HEK293 (cell line): ENCODE results near the gene ITPRIPL1.

Experiments
- CTCF ChIA-PET: fragments of 350-600 bp; formaldehyde crosslinking; extraction: SDS; loops from one replicate; lab custom pipeline; 2021; ENCODE audit warnings: antibody characterized with exemption; lab: Yijun Ruan, JAX
- POLR2A ChIA-PET: fragments of 300-600 bp; formaldehyde crosslinking; extraction: SDS; loops from one replicate; lab custom pipeline; 2020; ENCODE audit warnings: antibody characterized with exemption, inconsistent platforms; lab: Yijun Ruan, JAX
- H3K27ac ChIP-seq: fragments of 200-500 bp; sonication (Bioruptor generic); 2 replicates; pipeline ENCODE4 v1.5.1; 2014; ENCODE audit warnings: low read depth, low read length, control low read depth, inconsistent platforms; ENCODE audit errors: extremely low read depth
- H3K36me3 ChIP-seq, 2 experiments: fragments of 200-500 bp in 1 of 2; sonication (Bioruptor generic) in 1 of 2; 1 replicate in 1 of 2; 2 replicates in 1 of 2; pipeline ENCODE4 v1.5.1; 2014 to 2017; ENCODE audit warnings: inconsistent platforms in 2 of 2, low read length in 2 of 2; ENCODE audit not compliant: control insufficient read depth in 2 of 2, insufficient read depth in 1 of 2
- H3K4me1 ChIP-seq: fragments of 200-500 bp; sonication (Bioruptor generic); 2 replicates; pipeline ENCODE4 v1.5.1; 2014; ENCODE audit warnings: mild to moderate bottlenecking, low read length, inconsistent platforms; ENCODE audit not compliant: control insufficient read depth, insufficient read depth
- H3K4me3 ChIP-seq: 2 replicates; pipeline ENCODE4 v1.5.1; 2011; ENCODE audit warnings: low read depth, mild to moderate bottlenecking, control low read depth, low read length, moderate library complexity
- H3K9me3 ChIP-seq: fragments of 200-500 bp; sonication (Bioruptor generic); 2 replicates; pipeline ENCODE4 v1.5.1; 2014; ENCODE audit warnings: low read depth, low read length, inconsistent platforms; ENCODE audit not compliant: control insufficient read depth, insufficient read depth
- BCL11A ChIP-seq: fragments of 450-650 bp; formaldehyde crosslinking; IDR thresholded peaks from 2 replicates; pipeline ENCODE4 v1.5.1; 2016; ENCODE audit warnings: low read depth, missing biosample characterization, missing genetic modification characterization
- GLIS1 ChIP-seq: fragments of 450-650 bp; formaldehyde crosslinking; IDR thresholded peaks from 2 replicates; pipeline ENCODE4 v1.5.1; 2016; ENCODE audit warnings: missing biosample characterization, missing genetic modification characterization
- HOXA7 ChIP-seq: sonication (generic); formaldehyde crosslinking; IDR thresholded peaks from 2 replicates; pipeline ENCODE4 v1.8.1; 2022; ENCODE audit warnings: missing genetic modification reagents, borderline replicate concordance
- INSM2 ChIP-seq: fragments of 450-650 bp; formaldehyde crosslinking; IDR thresholded peaks from 2 replicates; pipeline ENCODE4 v1.5.1; 2016; ENCODE audit warnings: missing biosample characterization, missing genetic modification characterization
- KLF8 ChIP-seq: fragments of 450-650 bp; formaldehyde crosslinking; IDR thresholded peaks from 2 replicates; pipeline ENCODE4 v1.5.1; 2016; ENCODE audit warnings: missing biosample characterization, missing genetic modification characterization
- OVOL3 ChIP-seq: fragments of 450-650 bp; formaldehyde crosslinking; IDR thresholded peaks from 2 replicates; pipeline ENCODE4 v1.5.1; 2016; ENCODE audit warnings: missing biosample characterization, missing genetic modification characterization
- REPIN1 ChIP-seq: fragments of 450-650 bp; formaldehyde crosslinking; IDR thresholded peaks from 2 replicates; pipeline ENCODE4 v1.5.1; 2017; ENCODE audit warnings: missing biosample characterization, missing genetic modification characterization, low read depth
- ZBTB49 ChIP-seq: fragments of 450-650 bp; formaldehyde crosslinking; IDR thresholded peaks from 2 replicates; pipeline ENCODE4 v1.5.1; 2016; ENCODE audit warnings: missing biosample characterization, missing genetic modification characterization, low read depth
- ZBTB8A ChIP-seq: fragments of 450-650 bp; formaldehyde crosslinking; IDR thresholded peaks from 2 replicates; pipeline ENCODE4 v1.5.1; 2016; ENCODE audit warnings: missing biosample characterization, missing genetic modification characterization
- ZFP41 ChIP-seq: fragments of 450-650 bp; formaldehyde crosslinking; IDR thresholded peaks from 2 replicates; pipeline ENCODE4 v1.5.1; 2016; ENCODE audit warnings: missing biosample characterization, missing genetic modification characterization, borderline replicate concordance
- ZIC2 ChIP-seq: fragments of 450-650 bp; formaldehyde crosslinking; IDR thresholded peaks from 2 replicates; pipeline ENCODE4 v1.5.1; 2016; ENCODE audit warnings: missing biosample characterization, missing genetic modification characterization
- ZNF146 ChIP-seq: fragments of 450-650 bp; formaldehyde crosslinking; IDR thresholded peaks from 2 replicates; pipeline ENCODE4 v1.5.1; 2016; ENCODE audit warnings: missing biosample characterization, missing genetic modification characterization
- ZNF148 ChIP-seq: fragments of 450-650 bp; formaldehyde crosslinking; IDR thresholded peaks from 2 replicates; pipeline ENCODE4 v1.5.0; 2017; ENCODE audit warnings: missing biosample characterization, missing genetic modification characterization, borderline replicate concordance
- ZNF184 ChIP-seq: fragments of 450-650 bp; IDR thresholded peaks from 2 replicates; pipeline ENCODE4 v1.5.1; 2018; ENCODE audit warnings: missing biosample characterization, mild to moderate bottlenecking, missing genetic modification characterization
- ZNF473 ChIP-seq: fragments of 450-650 bp; formaldehyde crosslinking; IDR thresholded peaks from 2 replicates; pipeline ENCODE4 v1.5.1; 2017; ENCODE audit warnings: missing biosample characterization, missing genetic modification characterization
- ZNF510 ChIP-seq: fragments of 450-650 bp; formaldehyde crosslinking; IDR thresholded peaks from 2 replicates; pipeline ENCODE4 v1.5.1; 2018; ENCODE audit warnings: mild to moderate bottlenecking, missing genetic modification characterization, missing biosample characterization; ENCODE audit not compliant: insufficient replicate concordance
- ZNF513 ChIP-seq: fragments of 450-650 bp; IDR thresholded peaks from 2 replicates; pipeline ENCODE4 v1.5.1; 2018; ENCODE audit warnings: missing biosample characterization, missing genetic modification characterization
- ZNF560 ChIP-seq: fragments of 450-650 bp; formaldehyde crosslinking; IDR thresholded peaks from 2 replicates; pipeline ENCODE4 v1.5.1; 2017; ENCODE audit warnings: missing biosample characterization, missing genetic modification characterization, borderline replicate concordance
- ZNF596 ChIP-seq: fragments of 450-650 bp; IDR thresholded peaks from 2 replicates; pipeline ENCODE4 v1.5.0; 2018; ENCODE audit warnings: missing biosample characterization, mild to moderate bottlenecking, missing genetic modification characterization, moderate library complexity
- ZNF610 ChIP-seq: fragments of 450-650 bp; formaldehyde crosslinking; IDR thresholded peaks from 2 replicates; pipeline ENCODE4 v1.5.1; 2016; ENCODE audit warnings: missing biosample characterization, missing genetic modification characterization, borderline replicate concordance
- ZNF621 ChIP-seq: fragments of 450-650 bp; formaldehyde crosslinking; IDR thresholded peaks from 2 replicates; pipeline ENCODE4 v1.5.1; 2017; ENCODE audit warnings: missing biosample characterization, missing genetic modification characterization
- ZNF624 ChIP-seq: fragments of 450-650 bp; formaldehyde crosslinking; IDR thresholded peaks from 2 replicates; pipeline ENCODE4 v1.5.1; 2017; ENCODE audit warnings: missing biosample characterization, missing genetic modification characterization
- ZNF658 ChIP-seq: fragments of 450-650 bp; formaldehyde crosslinking; IDR thresholded peaks from 2 replicates; pipeline ENCODE4; 2016; ENCODE audit warnings: missing biosample characterization, missing genetic modification characterization
- ZNF704 ChIP-seq: fragments of 450-650 bp; formaldehyde crosslinking; IDR thresholded peaks from 2 replicates; pipeline ENCODE4 v1.5.1; 2016; ENCODE audit warnings: missing biosample characterization, missing genetic modification characterization
- ZSCAN23 ChIP-seq: fragments of 450-650 bp; formaldehyde crosslinking; IDR thresholded peaks from 2 replicates; pipeline ENCODE4 v1.5.1; 2016; ENCODE audit warnings: missing biosample characterization, missing genetic modification characterization
- ZSCAN4 ChIP-seq: fragments of 450-650 bp; formaldehyde crosslinking; IDR thresholded peaks from 2 replicates; pipeline ENCODE4 v1.5.1; 2017; ENCODE audit warnings: missing biosample characterization, missing genetic modification characterization

ITPRIPL1 gene

GRCh38 chr2:96361751-96362150, 36.6 kb downstream of the ITPRIPL1 start:
- Histone ChIP-seq H3K9me3 (no peaks in the 10 kb centered on the region), H3K4me1 (no peaks in the 10 kb centered on the region), H3K36me3 (peaks cover 53 to 92% of the 10 kb centered on the region in 2 experiments), H3K4me3 (no peak overlapping the region), H3K27ac (no peak overlapping the region)
- ChIA-PET POLR2A (no interaction called here), CTCF (interaction anchor here (0.7 to 1.0 kb wide), 2 partner anchors 172 to 339 kb away, joined by 3 to 4 read pairs; no protein-coding TSS in a partner anchor)
- TF ChIP-seq ZNF610 (tag by site-specific recombination) (no peak), REPIN1 (no peak), ZNF148 (tag by site-specific recombination) (no peak), ZNF621 (no peak), KLF8 (tag by site-specific recombination) (no peak), ZIC2 (tag by site-specific recombination) (no peak), GLIS1 (tag by site-specific recombination) (no peak), ZNF184 (tag by site-specific recombination) (no peak), ZNF704 (tag by site-specific recombination) (no peak), HOXA7 (CRISPR knock-in tag) (no peak), ZNF560 (tag by site-specific recombination) (no peak)

GRCh38 chr2:96369186-96369585, 44.1 kb downstream of the ITPRIPL1 start:
- H3K4me3 ChIP-seq = no peak overlapping the region
- CTCF ChIA-PET = interaction anchor here (0.7 to 1.9 kb wide), 2 partner anchors 29 to 140 kb away, joined by 4 to 10 read pairs; no protein-coding TSS in a partner anchor
- peaks cover 54 to 92% of the 10 kb centered on the region in 2 experiments for H3K36me3 ChIP-seq
- no peaks in the 10 kb centered on the region for H3K9me3 ChIP-seq
- no peak overlapping the region for H3K27ac ChIP-seq
- peaks cover 6% of the 10 kb centered on the region for H3K4me1 ChIP-seq
- POLR2A ChIA-PET = no interaction called here
- TF ChIP-seq ZNF596 (tag by site-specific recombination) = no peak
- no peak for TF ChIP-seq ZNF513 (tag by site-specific recombination)
- no peak for TF ChIP-seq ZNF658 (tag by site-specific recombination)
- TF ChIP-seq INSM2 = no peak
- TF ChIP-seq ZNF473 (tag by site-specific recombination) = no peak
- no peak for TF ChIP-seq ZSCAN23 (tag by site-specific recombination)
- no peak for TF ChIP-seq ZFP41 (tag by site-specific recombination)
- no peak for TF ChIP-seq ZNF624 (tag by site-specific recombination)
- no peak for TF ChIP-seq BCL11A
- TF ChIP-seq ZSCAN4 (tag by site-specific recombination) = no peak
- TF ChIP-seq OVOL3 = no peak
- TF ChIP-seq ZNF146 = no peak
- no peak for TF ChIP-seq ZBTB49 (tag by site-specific recombination)
- no peak for TF ChIP-seq ZNF610 (tag by site-specific recombination)
- no peak for TF ChIP-seq ZBTB8A (tag by site-specific recombination)
- no peak for TF ChIP-seq ZNF621
- TF ChIP-seq ZNF510 (tag by site-specific recombination) = no peak
